HG03571 (cell line): ENCODE results near the gene BST2.
"Not testable (repeated sequence)": the region's sequence is repeated elsewhere in the genome, so short reads cannot be mapped to it uniquely, and the experiment has no call there.

ENCODE experiments used
- ATAC-seq: cut with Tn5 transposase; IDR thresholded peaks from one replicate; pipeline ENCODE4 v1.9.1; 2021; ENCODE audit not compliant: unreplicated experiment

BST2 gene

DNA sequence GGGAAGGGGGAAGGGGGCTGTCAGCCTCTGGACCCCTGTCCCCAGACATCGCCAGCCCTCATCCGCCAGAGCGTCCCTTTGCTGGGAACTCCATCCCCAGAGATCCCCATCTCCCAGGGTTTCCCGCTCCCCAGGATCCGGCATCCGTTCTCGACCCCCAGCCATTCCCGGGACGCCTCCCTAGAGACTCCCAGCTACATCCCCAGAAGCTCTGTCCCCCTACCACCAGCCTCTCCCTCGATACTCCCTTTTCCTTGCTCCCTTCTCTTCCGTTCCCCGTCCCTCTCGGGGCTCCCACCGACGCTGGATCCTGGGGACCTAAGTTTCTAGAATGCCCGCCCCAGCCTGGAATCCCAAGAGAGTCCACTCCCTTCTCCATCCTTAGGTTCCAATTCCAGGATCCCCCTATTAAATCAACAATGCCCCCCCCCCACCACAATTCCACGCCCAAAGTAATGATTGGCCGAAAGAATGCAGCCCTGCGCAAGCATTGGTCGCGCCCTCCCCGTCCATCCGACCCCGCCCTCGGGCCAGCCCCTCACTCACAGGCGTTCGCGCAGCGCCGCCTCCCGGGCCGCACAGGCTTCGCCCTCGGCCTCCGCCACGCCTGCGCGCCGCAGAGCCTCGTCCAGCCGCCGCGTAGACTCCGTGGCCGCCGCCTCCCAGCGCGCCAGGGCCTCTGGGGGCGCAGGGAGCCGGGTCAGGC, 14.6 kb downstream of the BST2 start:
- ATAC-seq: peak; percentile 81

- ATAC-seq: no peak
Observed at GRCh38 chr19:17389957-17390664, 15.3 kb downstream of the BST2 start.

- no peak for ATAC-seq
Observed at GRCh38 chr19:17389288-17389687, 16.1 kb downstream of the BST2 start.

- no peak for ATAC-seq
Observed at GRCh38 chr19:17385878-17386611, 19.4 kb downstream of the BST2 start.

DNA sequence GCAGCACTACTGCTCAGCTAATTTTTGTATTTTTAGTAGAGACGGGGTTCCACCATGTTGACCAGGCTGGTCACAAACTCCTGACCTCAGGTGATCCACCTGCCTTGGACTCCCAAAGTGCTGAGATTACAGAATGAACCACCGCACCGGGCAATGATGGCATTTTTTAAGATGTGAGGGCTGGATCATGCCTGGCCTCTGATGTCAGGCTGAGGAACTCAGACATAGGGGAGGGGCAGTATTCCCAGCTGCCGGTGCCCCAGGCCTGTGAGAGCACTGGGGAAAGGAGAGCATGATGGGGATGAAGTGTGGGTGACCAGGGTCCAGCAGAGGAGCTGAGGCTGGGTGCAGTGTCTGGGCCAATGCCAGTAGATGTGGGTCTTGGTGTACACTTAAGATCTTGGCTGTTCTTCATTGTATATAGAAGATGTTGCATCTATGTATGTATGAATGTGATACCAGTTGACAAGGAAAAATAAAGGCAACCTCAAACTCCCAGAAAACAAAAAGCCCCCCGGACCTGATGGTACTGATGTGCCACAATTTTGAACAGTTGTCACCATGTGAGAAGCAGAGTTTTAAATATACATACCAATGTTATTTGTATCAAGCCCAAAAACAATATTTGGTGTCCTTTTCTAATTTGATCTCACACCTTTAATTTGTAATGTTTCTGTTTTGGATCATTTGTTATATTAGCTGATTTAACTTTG, 24.8 kb downstream of the BST2 start:
- no peak for ATAC-seq

GRCh38 chr19:17379221-17379631, 26.2 kb downstream of the BST2 start:
- ATAC-seq: no peak

- no peak for ATAC-seq
Observed at GRCh38 chr19:17378271-17378670, 27.2 kb downstream of the BST2 start.

GRCh38 chr19:17376935-17377600, 28.4 kb downstream of the BST2 start, which contains the start of gene PLVAP:
PLVAP (minus strand) TSS chr19:17377342; CDS start chr19:17377288, 54 bp downstream.
- no peak for ATAC-seq

- ATAC-seq: peak; percentile 72
Observed at GRCh38 chr19:17370026-17370587, 35.3 kb downstream of the BST2 start.

GRCh38 chr19:17365361-17365760, 40.1 kb downstream of the BST2 start:
- no peak for ATAC-seq

DNA sequence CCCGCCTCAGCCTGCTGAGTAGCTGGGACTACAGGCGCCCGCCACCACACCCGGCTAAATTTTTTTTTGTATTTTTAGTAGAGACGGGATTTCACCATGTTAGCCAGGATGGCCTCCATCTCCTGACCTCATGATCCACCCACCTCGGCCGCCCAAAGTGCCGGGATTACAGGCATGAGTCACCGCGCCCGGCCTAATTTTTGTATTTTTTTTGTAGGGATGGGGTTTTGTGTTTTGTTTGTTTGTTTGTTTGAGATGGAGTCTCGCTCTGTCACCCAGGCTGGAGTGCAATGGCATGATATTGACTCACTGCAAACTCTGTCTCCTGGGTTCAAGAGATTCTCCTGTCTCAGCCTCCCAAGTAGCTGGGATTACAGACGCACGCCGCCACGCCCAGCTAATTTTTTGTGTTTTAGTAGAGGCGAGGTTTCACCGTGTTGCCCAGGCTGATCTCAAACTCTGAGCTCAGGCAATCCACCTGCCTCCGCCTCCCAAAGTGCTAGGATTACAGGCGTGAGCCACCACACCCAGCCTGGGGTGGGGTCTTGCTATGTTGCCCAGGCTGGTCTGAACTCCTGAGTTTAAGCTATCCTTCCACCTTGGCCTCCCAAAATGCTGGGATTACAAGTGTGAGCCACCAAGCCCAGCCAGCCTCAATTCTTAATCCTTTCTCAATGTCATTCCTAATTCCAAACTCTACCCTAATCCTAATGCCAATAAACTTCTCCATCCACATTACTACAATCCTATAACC, 41.4 kb downstream of the BST2 start:
- not testable (repeated sequence) for ATAC-seq

DNA sequence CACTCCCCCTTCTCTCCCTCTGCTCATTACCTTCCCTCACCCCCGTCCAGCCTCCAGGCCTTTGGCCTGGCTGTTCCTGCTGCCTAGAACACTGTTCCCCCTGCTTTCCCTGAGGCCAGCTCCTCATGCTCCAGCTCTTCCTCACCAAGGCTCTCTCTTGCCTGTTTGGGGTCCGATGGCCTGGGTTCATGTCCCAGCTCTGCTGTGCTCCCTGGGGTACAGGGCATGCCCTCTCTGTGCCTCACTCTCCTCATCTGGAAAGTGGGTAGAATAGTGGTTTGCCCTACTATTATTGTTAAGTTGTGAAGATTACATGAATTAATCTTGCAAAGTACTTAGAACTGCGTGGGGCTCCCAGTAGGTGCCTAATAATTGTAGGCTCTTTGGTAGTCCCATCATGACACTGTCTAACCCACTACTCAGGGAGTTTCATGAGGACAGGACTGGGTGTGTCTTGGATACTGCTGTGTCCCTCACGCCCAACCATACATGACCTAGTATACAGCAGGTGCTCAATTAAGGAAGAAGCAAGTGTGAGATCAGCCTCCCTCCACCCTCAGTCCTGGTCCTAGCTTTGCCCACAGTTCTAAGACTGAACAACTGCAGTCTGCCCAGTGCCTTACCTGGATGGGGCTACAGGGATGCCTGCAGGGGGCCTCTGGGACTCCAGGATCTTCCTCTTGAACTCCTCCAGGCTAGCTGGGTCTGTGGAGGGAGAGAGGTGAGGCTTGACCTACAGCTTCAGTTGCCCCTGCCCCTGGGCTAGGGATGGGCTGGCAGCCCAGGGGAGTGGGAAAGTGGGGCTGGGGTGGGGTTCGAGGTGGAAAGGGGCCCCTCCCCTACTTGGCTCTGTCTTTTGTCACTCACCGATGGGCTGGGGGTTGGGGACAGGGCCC, 45.3 kb downstream of the BST2 start:
- ATAC-seq: no peak

DNA sequence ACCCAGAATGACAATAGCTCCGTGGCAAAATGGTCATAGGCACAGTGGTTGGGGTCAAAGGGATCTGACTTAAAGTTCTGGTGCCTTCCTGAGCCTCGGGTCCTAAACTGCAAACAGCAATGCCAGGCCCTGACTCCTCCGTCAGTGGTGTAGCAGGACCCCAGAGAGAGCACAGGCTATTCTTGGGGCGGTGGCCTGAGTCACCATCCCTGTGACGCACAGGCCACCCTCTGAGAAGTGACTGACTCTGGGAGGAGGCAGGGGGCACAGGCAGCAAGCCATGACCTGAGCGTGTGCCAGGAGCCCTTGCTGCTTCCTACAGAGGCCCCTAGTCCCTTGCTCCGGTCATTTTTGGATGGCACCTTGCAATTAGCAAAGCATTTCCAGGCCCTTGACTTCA, 47.0 kb downstream of the BST2 start:
- ATAC-seq: no peak

DNA sequence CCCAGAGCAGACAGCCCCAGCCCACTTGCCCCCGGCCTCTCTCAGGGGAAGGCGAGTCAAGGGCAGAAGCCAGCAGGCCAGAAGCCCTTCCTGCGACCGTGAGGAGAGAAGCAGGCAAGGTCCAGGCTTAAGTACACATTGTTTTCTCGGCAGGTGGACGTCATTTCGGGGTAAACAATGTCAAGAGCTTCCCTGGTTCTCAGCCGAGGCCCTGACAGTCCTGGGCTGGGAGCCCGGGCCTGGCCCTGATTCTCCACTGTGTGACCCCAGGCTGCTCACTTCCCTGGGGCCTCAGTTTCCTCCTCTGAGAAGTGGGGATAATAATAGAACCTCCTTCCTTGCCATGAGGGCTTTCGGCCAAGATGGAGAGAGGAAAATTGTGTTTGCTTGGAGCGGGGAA, 47.7 kb downstream of the BST2 start:
- ATAC-seq: no peak

DNA sequence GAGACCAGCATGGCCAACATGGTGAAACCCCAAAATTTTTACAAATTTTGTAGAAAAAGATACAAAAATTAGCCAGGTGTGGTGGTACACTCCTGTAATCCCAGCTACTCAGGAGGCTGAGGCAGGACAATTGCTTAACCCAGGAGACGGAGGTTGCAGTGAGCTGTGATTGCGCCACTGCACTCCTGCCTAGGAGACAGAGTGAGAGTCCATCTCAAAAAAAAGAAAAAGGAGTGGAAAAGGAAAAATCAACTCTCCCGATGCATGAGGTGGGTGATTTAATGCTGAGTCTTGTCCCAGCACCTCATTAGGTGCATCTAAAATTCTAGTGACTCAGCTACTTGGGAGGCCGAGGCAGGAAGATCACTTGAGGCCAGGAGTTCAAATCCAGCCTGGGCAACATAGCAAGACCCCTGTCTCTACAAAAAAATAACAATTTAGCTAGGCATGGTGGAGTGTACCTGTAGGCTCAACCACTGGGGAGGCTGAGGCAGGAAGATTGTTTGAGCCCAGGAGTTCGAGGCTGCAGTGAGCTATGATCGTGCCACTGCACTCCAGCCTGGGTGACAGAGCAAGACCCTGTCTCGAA, 48.3 kb downstream of the BST2 start:
- no peak for ATAC-seq

- ATAC-seq: no peak
Observed at GRCh38 chr19:17353386-17353785, 52.0 kb downstream of the BST2 start.
